ENCODE data around the gene KLHL30. TPM values are rescaled to one million over a fixed set of nuclear protein-coding genes. Genes with fewer than 3 reads are reported as not detected.

KLHL30 gene
- total RNA-seq, 1 donor from 2014 or later, result 1.1 TPM

- ATAC-seq, result no peak
- no peak for DNase-seq (ENCODE audit: low spot score)
- intact Hi-C loops (cut with DNase I), result no loop called here
These were observed 2.5 kb downstream of the KLHL30 start for GRCh38 chr2:238140721-238141540.

- no peak for DNase-seq (ENCODE audit: low spot score)
- no peak for ATAC-seq
- intact Hi-C loops (cut with DNase I), result no loop called here
These were observed 3.3 kb downstream of the KLHL30 start for GRCh38 chr2:238141541-238142318.

GRCh38 chr2:238142382-238143205 is 4.1 kb downstream of the KLHL30 start:
- intact Hi-C loops (cut with DNase I), result no loop called here
- no peak for ATAC-seq
- DNase-seq (ENCODE audit: low spot score), result no peak

GRCh38 chr2:238143239-238143951 is 4.9 kb downstream of the KLHL30 start:
- DNase-seq (ENCODE audit: low spot score), result no peak
- intact Hi-C loops (cut with DNase I), result no loop called here

GRCh38 chr2:238144262-238144661 is 5.8 kb downstream of the KLHL30 start:
- intact Hi-C loops (cut with DNase I), result no loop called here
- ATAC-seq, result no peak

More at GRCh38 chr2:238143239-238143951, 4.9 kb downstream of the KLHL30 start:
- no peak for ATAC-seq

GRCh38 chr2:238145046-238145445 is 6.6 kb downstream of the KLHL30 start:
- intact Hi-C loops (cut with DNase I), result no loop called here
- ATAC-seq, result no peak
- DNase-seq (ENCODE audit: low spot score), result no peak

More at GRCh38 chr2:238144262-238144661, 5.8 kb downstream of the KLHL30 start:
- DNase-seq (ENCODE audit: low spot score), result no peak

- intact Hi-C loops (cut with DNase I), result no loop called here
- ATAC-seq, result no peak
- DNase-seq (ENCODE audit: low spot score), result no peak
These were observed 7.4 kb downstream of the KLHL30 start for GRCh38 chr2:238145851-238146250.

GRCh38 chr2:238146884-238147544 is 8.5 kb downstream of the KLHL30 start:
- no peak for DNase-seq (ENCODE audit: low spot score)
- intact Hi-C loops (cut with DNase I), result no loop called here

GRCh38 chr2:238148981-238149380 is 10.5 kb downstream of the KLHL30 start:
- DNase-seq (ENCODE audit: low spot score), result no peak
- no peak for ATAC-seq
- intact Hi-C loops (cut with DNase I), result no loop called here

More at GRCh38 chr2:238146884-238147544, 8.5 kb downstream of the KLHL30 start:
- ATAC-seq, result no peak

- intact Hi-C loops (cut with DNase I), result no loop called here
- ATAC-seq, result no peak
- no peak for DNase-seq (ENCODE audit: low spot score)
These were observed 11.5 kb downstream of the KLHL30 start for GRCh38 chr2:238149841-238150572.

- DNase-seq (ENCODE audit: low spot score) (no peak), ATAC-seq (no peak)
- intact Hi-C loops (cut with DNase I), result no loop called here
These were observed 12.2 kb downstream of the KLHL30 start for GRCh38 chr2:238150686-238151085.

- DNase-seq (ENCODE audit: low spot score) (no peak), ATAC-seq (no peak)
- intact Hi-C loops (cut with DNase I), result no loop called here
These were observed 12.7 kb downstream of the KLHL30 start for GRCh38 chr2:238151205-238151604.

GRCh38 chr2:238151628-238152235 is 13.3 kb downstream of the KLHL30 start:
- ATAC-seq (no peak), DNase-seq (ENCODE audit: low spot score) (no peak)
- intact Hi-C loops (cut with DNase I), result no loop called here

- ATAC-seq (no peak), DNase-seq (ENCODE audit: low spot score) (no peak)
- intact Hi-C loops (cut with DNase I), result no loop called here
These were observed 14.6 kb downstream of the KLHL30 start for GRCh38 chr2:238152771-238153688.

GRCh38 chr2:238154570-238154969 is 16.1 kb downstream of the KLHL30 start:
- intact Hi-C loops (cut with DNase I), result no loop called here
- DNase-seq (ENCODE audit: low spot score) (no peak), ATAC-seq (no peak)

- intact Hi-C loops (cut with DNase I), result no loop called here
- ATAC-seq (no peak), DNase-seq (ENCODE audit: low spot score) (no peak)
These were observed 16.7 kb downstream of the KLHL30 start for GRCh38 chr2:238155051-238155760.

All from sciatic nerve (tissue), 2 donors.